ENCODE data around the gene ZNF530. TPM values are rescaled to one million over a fixed set of nuclear protein-coding genes. Genes with fewer than 3 reads are reported as not detected.

ZNF530 gene
- 3.9 and 4.8 TPM in 2 replicates for total RNA-seq

GRCh38 chr19:57599761-57600383, at the start of gene ZNF530:
Gene ZNF530 (plus strand): TSS chr19:57599885. CDS start chr19:57604346, 4,461 bp downstream.

GRCh38 chr19:57559404-57560025, 40.2 kb upstream of the ZNF530 start, which contains the start of gene ZNF550:
Gene ZNF550 (minus strand): TSS chr19:57559863. CDS start chr19:57559682, 181 bp downstream.

DNA sequence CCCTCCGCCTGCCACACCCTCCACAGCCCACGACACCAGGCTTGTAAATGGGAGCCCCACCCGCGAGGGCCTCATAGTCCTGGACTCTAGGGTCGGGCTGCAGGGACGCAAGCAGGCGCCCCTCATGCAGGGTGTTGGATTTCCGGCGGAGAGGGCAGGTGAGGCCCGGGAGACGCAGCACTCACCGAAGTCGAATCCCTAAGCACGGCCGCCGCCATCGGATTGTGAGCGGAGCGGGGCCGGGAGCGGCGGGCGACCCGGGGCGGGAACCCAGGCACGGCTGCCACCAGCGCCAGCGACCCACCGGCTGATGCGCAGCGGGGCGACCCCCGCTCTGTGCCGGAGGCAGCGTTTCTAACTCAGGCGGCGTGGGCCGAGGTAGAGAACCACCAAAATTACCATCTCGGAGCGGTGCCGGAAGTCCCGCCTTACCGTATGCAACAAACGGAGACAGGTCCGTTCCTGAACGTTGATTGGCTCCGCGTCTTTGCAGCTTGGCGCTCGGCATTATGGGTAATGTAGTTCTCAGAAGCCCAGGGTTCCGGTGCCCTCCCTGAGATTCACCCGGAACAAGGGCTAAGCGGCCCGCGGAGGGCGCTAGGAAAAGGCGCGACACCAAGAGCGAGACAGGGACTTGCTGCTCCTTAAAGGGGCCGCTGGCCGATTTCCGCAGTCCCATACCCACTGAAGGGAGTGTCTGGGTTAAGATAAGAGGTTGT, 21.0 kb upstream of the ZNF530 start, which contains the start of gene ZNF416:
TSS of gene ZNF416 (minus strand) at position 425 of the 719 bp plus-strand sequence. CDS start at position 218, 207 bp downstream.

DNA sequence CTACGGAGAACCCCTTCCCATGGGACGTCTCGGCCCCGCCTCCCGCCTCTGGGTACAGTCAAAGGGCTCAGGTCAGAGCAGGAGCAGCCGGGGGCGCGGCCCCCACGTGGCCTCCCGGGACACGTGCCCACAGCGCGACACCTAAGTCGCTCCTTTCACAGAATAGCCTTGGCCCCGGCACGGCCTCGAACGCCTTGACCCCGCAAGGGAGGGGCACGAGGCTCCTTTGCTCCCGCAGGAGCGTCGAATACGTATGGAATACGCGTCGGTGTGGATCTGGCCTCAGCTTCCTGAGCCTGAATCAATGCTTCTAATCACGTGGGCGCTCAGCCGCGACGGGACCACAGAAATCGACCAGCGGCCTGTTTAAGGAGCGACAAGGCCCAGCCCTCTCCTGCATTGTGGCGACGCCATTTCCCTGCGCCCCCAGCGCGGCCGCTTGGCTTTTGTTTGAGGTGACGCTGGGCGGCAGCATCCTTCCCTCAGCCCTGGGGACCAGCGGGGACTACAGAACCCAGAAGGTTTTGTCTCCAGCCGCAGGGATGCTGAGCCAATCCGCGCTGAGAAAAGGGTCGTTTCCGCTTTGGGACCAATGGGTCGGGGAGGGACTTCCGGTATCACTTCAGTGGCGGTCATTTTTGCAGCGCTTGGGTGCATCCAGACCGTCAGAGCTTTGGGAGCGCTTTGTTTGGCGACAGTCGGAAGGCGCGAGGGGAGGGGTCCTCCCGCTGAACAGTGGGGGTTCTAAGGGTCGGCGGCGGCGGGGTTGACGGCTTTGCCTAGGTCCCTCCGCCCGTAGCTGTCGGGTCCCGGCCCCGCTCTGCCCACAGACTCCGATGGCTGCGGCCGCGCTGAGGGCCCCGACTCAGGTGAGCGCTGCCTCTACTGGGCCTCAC, 15.9 kb upstream of the ZNF530 start, which contains the start of gene ZIK1:
TSS of gene ZIK1 (plus strand) at position 625 of the 896 bp plus-strand sequence. CDS start at position 837, 212 bp downstream.

GRCh38 chr19:57613941-57614743, 14.5 kb downstream of the ZNF530 start, which contains the start of gene ZNF134:
Gene ZNF134 (plus strand): TSS chr19:57614242. CDS start chr19:57619469, 5,227 bp downstream.

GRCh38 chr19:57632987-57633831, 33.5 kb downstream of the ZNF530 start, which contains the start of gene ZNF211:
Gene ZNF211 (plus strand): TSS chr19:57633168. CDS start chr19:57633347, 179 bp downstream.

Other genes with a start within 250 kb of the ZNF530 start
- gene ZNF304, start 248.6 kb upstream of the ZNF530 start, total RNA-seq = 3.7 and 5.2 TPM in 2 replicates
- 26.1 and 29.0 TPM in 2 replicates for gene TRAPPC2B, start 236.3 kb upstream of the ZNF530 start, total RNA-seq
- gene ZNF547, start 236.3 kb upstream of the ZNF530 start, total RNA-seq = 0.56 and 2.6 TPM in 2 replicates
- gene ZNF548, start 210.0 kb upstream of the ZNF530 start, total RNA-seq = 7.9 and 12.2 TPM in 2 replicates
- gene ZNF17, start 188.7 kb upstream of the ZNF530 start, total RNA-seq = 2.6 and 2.8 TPM in 2 replicates
- 10.6 and 17.5 TPM in 2 replicates for gene ZNF749, start 164.6 kb upstream of the ZNF530 start, total RNA-seq
- gene VN1R1, start 142.7 kb upstream of the ZNF530 start, total RNA-seq = 0.28 and 0.33 TPM in 2 replicates
- 6.4 and 11.4 TPM in 2 replicates for gene ZNF772, start 122.3 kb upstream of the ZNF530 start, total RNA-seq
- gene ZNF419, start 112.1 kb upstream of the ZNF530 start, total RNA-seq = 5.9 and 7.2 TPM in 2 replicates
- gene ZNF773, start 99.9 kb upstream of the ZNF530 start, total RNA-seq = 6.2 and 6.9 TPM in 2 replicates
- gene ZNF549, start 72.5 kb upstream of the ZNF530 start, total RNA-seq = 2.9 and 3.9 TPM in 2 replicates
- 4.7 TPM in 2 replicates for gene ZNF550, start 40.0 kb upstream of the ZNF530 start, total RNA-seq
- 4.8 and 5.1 TPM in 2 replicates for gene ZNF416, start 21.0 kb upstream of the ZNF530 start, total RNA-seq
- 3.3 and 3.9 TPM in 2 replicates for gene ZIK1, start 15.7 kb upstream of the ZNF530 start, total RNA-seq
- gene ZNF134, start 14.4 kb downstream of the ZNF530 start, total RNA-seq = 14.6 and 32.0 TPM in 2 replicates
- gene ZNF211, start 33.3 kb downstream of the ZNF530 start, total RNA-seq = 8.5 and 9.7 TPM in 2 replicates
- gene ZSCAN4, start 69.0 kb downstream of the ZNF530 start, total RNA-seq = not detected in 2 replicates
- 3.3 and 7.1 TPM in 2 replicates for gene ZNF551, start 82.1 kb downstream of the ZNF530 start, total RNA-seq
- 0.28 and 0.85 TPM in 2 replicates for gene ZNF154, start 109.3 kb downstream of the ZNF530 start, total RNA-seq
- gene ZNF671, start 127.7 kb downstream of the ZNF530 start, total RNA-seq = 1.8 and 2.8 TPM in 2 replicates
- 3.1 and 5.6 TPM in 2 replicates for gene ZNF776, start 146.9 kb downstream of the ZNF530 start, total RNA-seq
- gene ZNF586, start 169.8 kb downstream of the ZNF530 start, total RNA-seq = 9.7 and 17.6 TPM in 2 replicates
- gene ZNF552, start 215.0 kb downstream of the ZNF530 start, total RNA-seq = 5.3 and 8.7 TPM in 2 replicates
- gene ZNF587B, start 230.4 kb downstream of the ZNF530 start, total RNA-seq = 11.4 and 12.8 TPM in 2 replicates
- gene ZNF587, start 250.0 kb downstream of the ZNF530 start, total RNA-seq = 9.0 and 9.9 TPM in 2 replicates